Right lobe of liver (tissue), 4 donors: ENCODE measurements around the gene CHST3.

Source experiments
- POLR2A ChIP-seq: fragments of 450-650 bp; IDR thresholded peaks from one replicate; pipeline ENCODE4 v1.6.1; 2017; ENCODE audit warnings: antibody characterized with exemption, mild to moderate bottlenecking
- TF ChIP-seq, protein P1 (sequence below), 4 donors: fragments of 200-600 bp in 3 of 4; fragments of 450-650 bp in 1 of 4; IDR thresholded peaks; one replicate each; pipeline versions ENCODE4 v1.5.1 to v1.8.0; 2016 to 2022; ENCODE audit warnings: antibody characterized with exemption in 4 of 4, mild to moderate bottlenecking in 2 of 4
- donor health status: DM: no; HTN: no; CAD: no.
- donor health status: DM: no; HTN: no; CAD: no.
- donor health status: DM: no; HTN: yes; CAD: no.

DNA sequence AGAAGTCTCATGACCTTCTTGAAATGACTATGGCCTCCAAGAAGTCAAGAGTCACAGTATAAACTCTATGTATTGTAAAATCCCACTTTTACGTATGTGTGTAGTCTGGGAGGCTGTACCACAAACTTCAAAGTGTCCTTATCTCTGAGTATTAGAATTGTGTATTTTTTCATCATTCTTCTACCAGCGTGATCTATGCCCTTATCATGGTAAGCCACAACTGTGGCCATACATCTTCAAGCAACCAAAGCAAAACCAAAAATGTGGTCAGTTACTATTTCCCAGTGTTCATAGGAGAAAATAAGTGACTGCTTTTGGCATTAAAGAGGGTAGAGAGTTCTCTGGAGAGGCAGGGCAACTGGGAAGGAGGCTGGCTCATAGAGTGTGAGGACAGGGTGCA is 81.4 kb downstream of the CHST3 start:
- TF ChIP-seq, protein P1, sequence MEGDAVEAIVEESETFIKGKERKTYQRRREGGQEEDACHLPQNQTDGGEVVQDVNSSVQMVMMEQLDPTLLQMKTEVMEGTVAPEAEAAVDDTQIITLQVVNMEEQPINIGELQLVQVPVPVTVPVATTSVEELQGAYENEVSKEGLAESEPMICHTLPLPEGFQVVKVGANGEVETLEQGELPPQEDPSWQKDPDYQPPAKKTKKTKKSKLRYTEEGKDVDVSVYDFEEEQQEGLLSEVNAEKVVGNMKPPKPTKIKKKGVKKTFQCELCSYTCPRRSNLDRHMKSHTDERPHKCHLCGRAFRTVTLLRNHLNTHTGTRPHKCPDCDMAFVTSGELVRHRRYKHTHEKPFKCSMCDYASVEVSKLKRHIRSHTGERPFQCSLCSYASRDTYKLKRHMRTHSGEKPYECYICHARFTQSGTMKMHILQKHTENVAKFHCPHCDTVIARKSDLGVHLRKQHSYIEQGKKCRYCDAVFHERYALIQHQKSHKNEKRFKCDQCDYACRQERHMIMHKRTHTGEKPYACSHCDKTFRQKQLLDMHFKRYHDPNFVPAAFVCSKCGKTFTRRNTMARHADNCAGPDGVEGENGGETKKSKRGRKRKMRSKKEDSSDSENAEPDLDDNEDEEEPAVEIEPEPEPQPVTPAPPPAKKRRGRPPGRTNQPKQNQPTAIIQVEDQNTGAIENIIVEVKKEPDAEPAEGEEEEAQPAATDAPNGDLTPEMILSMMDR (IDR thresholded peaks at IDR 0.05) = no peak
- TF ChIP-seq POLR2A = no peak
